HuH-7.5 (cell line): ENCODE data around the gene KRT82.
"Not testable (repeated sequence)": the region's sequence is repeated elsewhere in the genome, so short reads cannot be mapped to it uniquely, and the experiment has no call there.

Experiments
- DNase-seq: peaks from one replicate; pipeline ENCODE4 v3.0.0; 2011; ENCODE audit warnings: low spot score

KRT82 gene

GRCh38 chr12:52410589-52411248 is 4.6 kb upstream of the KRT82 start:
- DNase-seq: not testable (repeated sequence)

GRCh38 chr12:52407918-52408317 is 1.8 kb upstream of the KRT82 start:
- DNase-seq: no peak

- no peak for DNase-seq
These were observed 1.2 kb downstream of the KRT82 start for GRCh38 chr12:52404951-52405350.

GRCh38 chr12:52403561-52403960 is 2.6 kb downstream of the KRT82 start:
- DNase-seq: no peak

GRCh38 chr12:52402873-52403540 is 3.1 kb downstream of the KRT82 start:
- DNase-seq: no peak

- no peak for DNase-seq
These were observed 3.8 kb downstream of the KRT82 start for GRCh38 chr12:52402377-52402776.

GRCh38 chr12:52401926-52402325 is 4.2 kb downstream of the KRT82 start:
- no peak for DNase-seq

GRCh38 chr12:52401526-52401925 is 4.6 kb downstream of the KRT82 start:
- no peak for DNase-seq

GRCh38 chr12:52400906-52401305 is 5.2 kb downstream of the KRT82 start:
- no peak for DNase-seq

- DNase-seq: no peak
These were observed 6.4 kb downstream of the KRT82 start for GRCh38 chr12:52399756-52400155.

GRCh38 chr12:52398176-52398575 is 8.0 kb downstream of the KRT82 start:
- no peak for DNase-seq

GRCh38 chr12:52396656-52397055 is 9.5 kb downstream of the KRT82 start:
- no peak for DNase-seq

- DNase-seq: peak; percentile 61
These were observed 10.2 kb downstream of the KRT82 start for GRCh38 chr12:52395761-52396434.

- DNase-seq: no peak
These were observed 11.2 kb downstream of the KRT82 start for GRCh38 chr12:52394836-52395405.

- no peak for DNase-seq
These were observed 13.6 kb downstream of the KRT82 start for GRCh38 chr12:52392465-52393007.

- no peak for DNase-seq
These were observed 14.5 kb downstream of the KRT82 start for GRCh38 chr12:52391618-52392002.

GRCh38 chr12:52390739-52391617 is 15.2 kb downstream of the KRT82 start:
- peak; percentile 52 for DNase-seq

GRCh38 chr12:52389313-52390207 is 16.6 kb downstream of the KRT82 start:
- DNase-seq: no peak

- DNase-seq: no peak
These were observed 18.3 kb downstream of the KRT82 start for GRCh38 chr12:52387859-52388258.

GRCh38 chr12:52385226-52385702 is 20.9 kb downstream of the KRT82 start, which contains the start of gene KRT84:
KRT84 (minus strand) TSS chr12:52385652; CDS start chr12:52385585, 67 bp downstream.
- DNase-seq: no peak
